Inferior parietal cortex (tissue), 1 donor: Measurements from ENCODE around the gene TIFAB.

ENCODE experiments used
- DNase-seq: peaks from one replicate; pipeline ENCODE4 v3.0.0-alpha.2; 2016; ENCODE audit errors: extremely low spot score

The TIFAB gene

GRCh38 chr5:135481909-135482311, 29.8 kb upstream of the TIFAB start:
- DNase-seq = no peak

- no peak for DNase-seq
These were observed 29.2 kb upstream of the TIFAB start for GRCh38 chr5:135481387-135481786.

DNA sequence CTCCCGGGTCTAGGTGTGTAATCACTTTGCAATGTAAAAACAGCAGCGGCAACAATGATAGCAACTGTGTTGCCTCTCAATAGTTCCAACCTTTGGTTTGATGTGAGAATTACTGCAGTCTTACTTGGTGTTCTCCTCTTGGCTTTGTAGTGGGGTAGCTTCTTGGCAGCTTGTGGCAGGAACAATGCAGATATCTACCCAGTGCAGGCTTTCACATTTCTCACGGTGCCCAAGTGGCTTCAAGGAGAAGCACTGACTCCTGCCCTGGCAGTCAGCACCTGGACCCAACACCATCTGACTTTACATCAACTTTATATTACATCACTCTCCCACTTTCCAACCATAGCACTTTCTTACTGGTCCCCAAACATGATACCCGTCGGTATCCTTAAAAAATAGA, 28.4 kb upstream of the TIFAB start:
- no peak for DNase-seq

GRCh38 chr5:135478938-135479337, 26.8 kb upstream of the TIFAB start:
- no peak for DNase-seq

- no peak for DNase-seq
These were observed 25.5 kb upstream of the TIFAB start for GRCh38 chr5:135477613-135478066.

DNA sequence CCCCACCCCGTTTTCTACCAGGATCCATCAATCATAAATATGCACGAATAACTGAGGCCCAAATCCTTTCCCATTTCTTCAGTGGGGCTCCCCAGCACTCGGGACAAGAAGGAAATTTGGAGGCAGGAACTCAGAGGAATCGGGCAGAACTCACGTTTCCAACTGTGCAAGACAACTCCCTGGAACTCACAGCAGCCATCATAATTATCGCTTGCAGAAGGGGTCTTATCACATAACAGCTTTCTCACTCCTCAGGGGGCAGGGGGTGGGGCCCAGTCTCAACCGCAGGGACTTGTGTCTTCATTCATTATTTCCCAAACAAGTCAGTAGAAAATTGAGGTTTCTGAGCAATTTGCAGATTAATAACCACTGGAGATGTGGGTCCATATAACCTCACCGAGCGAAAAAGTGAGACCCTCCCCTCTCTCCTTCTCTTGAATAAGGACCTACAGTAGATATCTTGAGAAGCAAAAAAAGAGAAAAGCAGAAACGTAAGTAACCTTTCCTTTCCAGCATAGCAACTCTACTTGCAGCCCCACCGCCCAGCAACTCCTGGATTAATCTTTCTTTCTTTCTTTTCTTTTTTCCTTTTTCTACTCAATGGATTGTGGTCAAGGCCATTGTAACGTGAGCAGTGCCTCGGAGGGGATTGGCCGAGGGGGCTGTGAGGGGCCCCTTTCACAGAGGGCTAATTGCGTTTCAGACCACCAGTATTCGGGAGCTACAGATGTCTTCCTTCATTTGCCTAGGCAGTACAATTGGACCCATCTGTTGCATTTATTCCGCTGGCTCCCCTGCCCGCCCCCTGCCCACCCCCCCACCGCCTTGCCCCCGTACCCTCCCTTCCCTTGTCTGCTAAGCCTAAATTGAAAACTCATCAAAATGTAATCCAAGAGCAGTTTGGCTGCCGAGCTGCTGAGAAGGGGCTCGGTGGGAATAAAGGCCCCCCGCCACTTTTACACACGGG, 24.7 kb upstream of the TIFAB start:
- no peak for DNase-seq

GRCh38 chr5:135473956-135474670, 22.0 kb upstream of the TIFAB start:
- no peak for DNase-seq

DNA sequence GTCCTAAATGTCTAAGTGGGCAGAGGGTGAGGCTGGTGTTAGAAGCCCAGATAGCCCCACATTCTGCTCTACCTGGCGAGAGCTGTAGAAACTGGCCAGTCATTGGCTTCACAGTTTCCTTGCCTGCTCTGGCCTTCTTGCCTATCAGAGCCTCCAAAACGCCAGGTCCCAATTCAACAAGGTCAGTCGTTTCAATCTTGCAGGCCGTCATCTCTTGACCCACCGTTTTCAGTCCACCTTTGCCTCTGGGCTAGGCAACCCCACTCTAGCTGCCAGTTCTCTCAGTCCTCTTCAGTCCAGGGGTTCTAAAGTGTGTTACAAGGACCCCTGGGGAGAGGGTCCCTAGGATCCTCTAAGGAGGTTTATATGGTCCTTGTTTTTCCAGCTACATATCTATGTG, 20.0 kb upstream of the TIFAB start:
- no peak for DNase-seq

GRCh38 chr5:135471726-135472125, 19.6 kb upstream of the TIFAB start:
- DNase-seq = no peak

DNA sequence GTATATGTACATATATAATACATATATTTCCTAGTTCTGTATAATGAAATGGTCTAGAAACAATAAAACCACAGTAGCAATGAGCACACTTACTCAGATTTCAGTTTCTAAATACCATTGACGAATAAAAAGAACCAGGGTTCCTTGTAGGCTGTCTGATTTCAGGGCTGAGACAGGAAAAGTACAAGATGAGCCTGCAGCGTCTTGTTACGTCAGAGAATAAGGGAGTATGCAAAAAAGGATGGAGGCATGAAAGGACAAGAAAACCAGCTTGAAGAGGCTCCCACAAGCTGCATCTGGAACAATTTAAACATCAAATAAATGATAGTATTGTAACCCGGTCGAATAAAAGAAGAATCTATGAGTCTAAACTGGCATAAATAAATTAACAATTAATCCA, 17.8 kb upstream of the TIFAB start:
- no peak for DNase-seq

DNA sequence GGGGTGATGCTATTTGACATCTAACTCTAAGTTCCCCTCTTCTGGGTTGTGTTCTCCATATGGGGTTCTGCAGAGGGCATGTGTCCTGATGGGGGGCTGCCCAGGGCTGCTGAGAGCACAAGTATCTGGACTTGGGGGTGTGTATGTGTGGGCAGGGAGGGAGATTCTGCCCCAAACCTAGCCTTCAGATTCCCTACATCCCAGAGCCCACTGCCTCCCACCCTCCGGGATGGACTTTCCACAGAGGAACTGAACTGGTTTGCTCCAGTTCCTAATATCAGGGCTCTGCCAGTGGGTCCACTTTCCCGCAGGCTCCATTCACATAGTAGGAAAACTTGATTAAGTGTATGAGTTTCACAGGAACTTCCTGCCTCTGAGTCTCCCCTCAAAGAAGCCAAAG, 16.4 kb upstream of the TIFAB start:
- DNase-seq = no peak

DNA sequence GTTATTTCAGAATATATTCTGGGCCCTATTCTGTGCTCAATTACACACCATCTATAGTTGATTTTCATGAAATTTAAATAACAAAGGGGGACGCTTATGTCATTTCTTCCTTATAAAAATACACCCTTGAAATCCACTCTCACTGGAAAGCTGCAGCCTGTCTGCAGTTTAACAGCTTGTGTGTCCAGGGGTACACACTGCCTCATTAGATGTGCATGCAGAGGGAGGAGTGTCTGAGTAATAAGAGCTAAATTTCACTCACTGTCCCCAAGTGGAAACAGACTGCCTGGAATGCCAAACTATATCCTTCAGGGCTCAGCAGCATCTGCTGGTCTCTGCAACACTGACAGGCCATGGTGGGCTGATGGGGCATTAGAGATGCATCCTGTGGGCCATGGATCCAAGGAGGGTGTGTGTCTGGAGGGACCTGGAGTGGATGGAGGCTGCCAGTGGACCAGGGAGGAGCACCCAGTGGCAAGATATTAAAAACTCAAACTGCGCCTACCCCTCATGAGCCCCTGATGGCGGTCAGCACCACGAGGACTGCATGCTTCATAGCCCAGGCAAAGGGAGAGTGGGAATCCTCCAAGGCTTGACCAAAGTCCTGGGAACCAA, 15.8 kb upstream of the TIFAB start:
- DNase-seq = no peak

GRCh38 chr5:135467051-135467625, 15.0 kb upstream of the TIFAB start:
- no peak for DNase-seq

DNA sequence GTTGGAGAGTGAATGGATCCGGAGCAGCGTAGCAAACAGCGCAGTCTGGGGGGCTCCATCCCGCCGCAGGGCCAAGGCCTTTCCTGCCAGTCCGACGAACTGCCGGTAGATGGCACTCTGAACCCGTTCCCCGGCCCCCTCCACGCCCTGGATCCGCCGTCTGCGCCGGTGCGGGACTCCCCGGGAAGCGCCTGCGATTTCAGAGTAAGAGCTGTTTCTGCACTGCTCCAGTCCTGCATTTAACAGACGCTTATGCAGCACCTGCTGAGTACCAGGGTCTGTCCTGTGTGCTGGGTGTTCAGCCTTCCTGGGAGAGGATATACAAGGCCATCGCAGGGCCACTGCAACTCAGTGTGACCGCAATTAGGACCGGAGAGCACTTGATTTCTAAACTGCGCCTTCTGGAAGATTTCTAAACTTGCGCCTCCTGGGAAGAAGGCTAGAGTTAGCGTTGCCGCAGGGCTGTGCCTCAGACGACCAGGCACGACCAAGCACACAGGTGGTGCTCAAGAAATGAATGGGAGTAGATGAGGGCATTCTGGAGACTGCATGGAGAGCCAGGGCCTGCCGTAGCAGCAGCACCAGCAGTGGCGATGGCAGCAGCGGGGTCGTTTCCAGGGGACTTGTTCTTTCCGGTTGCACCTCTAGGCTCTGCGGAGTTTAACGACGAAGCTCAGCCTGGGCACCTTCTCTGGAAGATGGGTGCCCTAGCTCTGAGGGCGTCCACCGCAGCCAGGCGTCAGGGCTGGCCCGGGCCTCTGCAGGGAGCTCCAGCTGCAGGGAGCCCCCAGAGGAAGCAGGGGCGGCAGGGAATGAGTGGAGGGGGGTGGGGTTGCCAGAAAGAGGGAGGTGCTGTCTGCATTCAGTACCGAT, 14.3 kb upstream of the TIFAB start:
- peak; percentile 80 for DNase-seq

GRCh38 chr5:135465391-135466122, 13.4 kb upstream of the TIFAB start:
- DNase-seq = no peak

GRCh38 chr5:135462304-135462703, 10.2 kb upstream of the TIFAB start:
- peak; percentile 69 for DNase-seq

DNA sequence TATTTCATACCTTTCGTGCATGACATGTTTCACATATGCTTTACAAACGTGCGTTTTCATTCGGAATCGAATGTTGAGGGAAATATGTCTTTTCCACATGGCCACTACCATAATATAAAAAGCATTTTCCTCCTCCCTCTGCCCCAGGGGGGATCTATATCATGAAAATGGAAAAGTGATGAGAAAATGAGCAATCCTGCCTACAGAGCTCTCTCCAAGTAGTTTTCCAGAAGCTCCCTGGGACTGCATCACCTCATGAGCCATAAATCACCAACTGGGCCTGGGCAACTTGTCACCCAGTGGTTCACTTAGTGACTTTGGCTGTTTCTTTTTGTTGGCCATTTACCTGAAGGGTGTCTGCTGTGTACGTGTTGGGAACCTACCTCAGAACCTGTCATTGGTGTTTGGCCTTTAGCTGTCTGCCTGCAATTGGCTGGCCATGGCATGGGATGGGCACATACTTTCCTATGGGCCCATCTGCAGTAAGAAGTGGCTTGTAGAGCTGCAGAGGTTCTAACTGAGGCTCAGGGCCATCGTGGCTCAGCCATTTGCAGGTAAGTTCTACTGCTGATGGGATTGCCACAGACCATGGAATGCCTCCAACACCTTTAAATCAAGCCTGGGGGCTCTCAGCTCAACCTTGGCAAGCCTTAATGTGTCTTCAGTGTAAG, 9.5 kb upstream of the TIFAB start:
- no peak for DNase-seq

DNA sequence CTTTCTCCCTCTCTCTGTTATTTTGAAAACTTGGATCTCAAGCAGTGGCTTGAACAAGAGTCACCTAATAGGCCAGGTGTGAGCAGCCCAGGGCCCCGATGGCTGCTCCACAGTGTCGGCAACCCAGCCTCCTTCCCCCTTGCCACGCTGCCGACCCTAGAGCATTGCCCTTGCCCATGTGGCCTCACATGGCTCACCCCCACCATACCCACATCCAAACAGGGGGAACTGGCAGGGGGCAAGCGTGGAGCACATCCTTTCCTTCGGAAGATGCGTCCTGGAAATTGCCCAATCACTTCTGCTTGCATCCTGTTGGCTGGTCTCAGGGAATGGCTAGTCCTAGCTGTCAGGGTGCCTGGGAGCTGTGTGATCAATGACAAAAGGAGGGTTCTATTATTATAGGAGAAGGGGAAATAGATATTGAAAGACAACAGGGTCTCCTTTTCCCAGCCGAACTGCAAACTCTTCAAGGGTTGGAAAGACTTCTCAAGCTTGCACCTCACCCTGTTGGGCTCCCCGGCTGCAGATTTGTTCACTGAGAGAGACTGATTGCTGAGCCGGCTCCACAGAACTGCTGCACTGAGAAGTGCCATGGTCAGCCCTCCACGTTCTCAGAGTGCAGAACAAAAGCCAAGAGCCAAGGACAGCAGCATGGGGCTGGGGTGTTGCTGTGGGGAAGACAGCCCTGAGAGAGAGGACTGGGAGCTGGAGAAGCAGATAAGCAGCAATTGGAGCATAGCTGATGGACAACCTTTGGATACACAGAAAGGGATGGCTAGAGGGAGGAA, 8.3 kb upstream of the TIFAB start:
- no peak for DNase-seq

DNA sequence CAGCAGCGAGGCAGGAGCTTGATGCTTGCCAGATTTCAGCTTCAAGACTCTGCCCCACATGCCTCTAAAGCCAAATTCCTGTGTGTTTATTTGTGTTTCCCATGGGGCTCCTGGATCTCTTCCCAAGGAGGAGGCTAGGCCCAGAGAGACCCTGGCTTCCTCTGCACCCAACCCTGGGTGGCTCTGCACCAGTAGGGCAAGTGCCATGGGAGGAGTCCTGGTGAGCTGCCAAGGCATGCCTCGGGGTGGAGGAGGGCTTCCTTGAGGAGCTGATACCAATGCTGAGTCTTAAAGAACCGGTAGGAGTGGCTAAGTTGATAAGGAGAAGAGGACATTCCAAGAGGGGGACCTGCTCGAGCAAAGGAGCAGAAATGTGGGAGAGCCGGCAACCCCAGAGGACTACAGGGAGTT, 6.8 kb upstream of the TIFAB start:
- no peak for DNase-seq
